Esophagus (tissue), 2 donors: ENCODE data around the gene TSPY8. TPM values are rescaled to one million over a fixed set of nuclear protein-coding genes. Genes with fewer than 3 reads are reported as not detected.
"Not testable (repeated sequence)": the region's sequence is repeated elsewhere in the genome, so short reads cannot be mapped to it uniquely, and the experiment has no call there.

Experiments
- H3K27ac ChIP-seq, 2 donors: one replicate each; pipeline ENCODE4 v1.5.1; 2013; ENCODE audit warnings: low read depth in 2 of 2, mild to moderate bottlenecking in 2 of 2, inconsistent platforms in 1 of 2, low read length in 1 of 2, moderate library complexity in 1 of 2
- H3K27me3 ChIP-seq, 2 donors: one replicate each; pipeline ENCODE4 v1.6.1; 2013; ENCODE audit warnings: low read length in 2 of 2, control low read depth in 1 of 2, mild to moderate bottlenecking in 1 of 2; ENCODE audit not compliant: insufficient read depth in 2 of 2, control insufficient read depth in 1 of 2
- H3K36me3 ChIP-seq, 2 donors: one replicate each; pipeline ENCODE4 v1.6.1; 2013; ENCODE audit warnings: low read length in 1 of 2; ENCODE audit not compliant: control insufficient read depth in 2 of 2, insufficient read depth in 2 of 2
- H3K4me1 ChIP-seq, 2 donors: one replicate each; pipeline ENCODE4 v1.6.1; 2013; ENCODE audit warnings: low read length in 1 of 2; ENCODE audit not compliant: control insufficient read depth in 2 of 2, insufficient read depth in 2 of 2
- H3K4me3 ChIP-seq, 2 donors: one replicate each; pipeline ENCODE4 v1.5.1; 2013; ENCODE audit warnings: low read length in 2 of 2, mild to moderate bottlenecking in 2 of 2, low read depth in 1 of 2, moderate library complexity in 1 of 2
- H3K9me3 ChIP-seq, 2 donors: one replicate each; pipeline ENCODE4 v1.6.1; 2013; ENCODE audit warnings: mild to moderate bottlenecking in 2 of 2, low read depth in 1 of 2, low read length in 1 of 2, moderate library complexity in 1 of 2; ENCODE audit not compliant: control insufficient read depth in 2 of 2, insufficient read depth in 1 of 2
- WGBS, 2 donors: extraction: QIAGEN DNeasy Blood & Tissue Kit; methylation state at CpG; one replicate each; pipeline ENCODE4 v1.1.7; 2013; 5-methylcytosine and 5-hydroxymethylcytosine counted together
- polyA plus RNA-seq, 2 donors: library from polyadenylated mRNA; stranded (reverse); fragments of 200-250 nt; gene quantifications; one replicate each; pipeline ENCODE4 v1.2.3, GENCODE V29; 2013
- donor health status: healthy with polysubstance abuse.
- donor health status: Bipolar disorder and iron deficiency.

The TSPY8 gene
- not detected for polyA plus RNA-seq

GRCh38 chrY:9357497-9357896 lies at the start of gene TSPY8:
TSS of gene TSPY8 (plus strand) at chrY:9357797. CDS start at chrY:9357843, 46 bp downstream.
- not testable (repeated sequence) for H3K4me1 ChIP-seq, H3K27me3 ChIP-seq, H3K36me3 ChIP-seq, H3K4me3 ChIP-seq, H3K27ac ChIP-seq, H3K9me3 ChIP-seq
- 89% methylated on average over 10 of the region's 25 CpGs; no CpG with 5 or more reads in 1 of the 2 donors for WGBS, 2 donors

- no peak overlapping the region for H3K4me3 ChIP-seq
Measured at GRCh38 chrY:9320996-9321395, 36.6 kb upstream of the TSPY8 start.

DNA sequence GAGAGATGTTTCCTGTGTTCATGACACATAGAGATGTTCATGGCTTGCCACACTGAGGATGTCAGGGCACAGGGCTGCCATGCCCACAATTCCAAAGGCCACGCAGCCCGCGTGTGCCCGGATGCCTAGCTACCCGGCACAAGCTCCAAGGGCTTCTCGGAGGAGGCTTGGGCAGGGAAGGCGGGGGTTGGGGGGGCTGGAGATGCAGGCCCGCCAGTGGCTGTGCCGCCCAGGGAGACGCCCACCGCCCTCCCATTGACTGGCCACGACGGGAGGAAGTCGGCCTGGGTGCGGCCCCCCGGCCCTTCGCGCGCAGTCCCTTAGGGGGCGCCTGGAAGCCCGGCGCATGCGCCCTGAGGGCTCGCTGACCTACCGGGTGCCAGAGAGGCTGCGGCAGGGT lies 20.4 kb upstream of the TSPY8 start, which contains the start of gene TSPY4:
TSPY4 (plus strand) TSS at position 301 of the 400 bp plus-strand sequence; CDS start at position 347, 46 bp downstream.
- 93% methylated on average over 12 of the region's 26 CpGs; no CpG with 5 or more reads in 1 of the 2 donors for WGBS, 2 donors
- H3K36me3 ChIP-seq, H3K27me3 ChIP-seq, H3K4me1 ChIP-seq, H3K27ac ChIP-seq, H3K4me3 ChIP-seq, H3K9me3 ChIP-seq: not testable (repeated sequence)

More at GRCh38 chrY:9320996-9321395, 36.6 kb upstream of the TSPY8 start:
- Histone ChIP-seq H3K27ac (no peak overlapping the region), H3K36me3 (no peaks in the 10 kb centered on the region), H3K9me3 (no peaks in the 10 kb centered on the region), H3K4me1 (no peaks in the 10 kb centered on the region), H3K27me3 (no peaks in the 10 kb centered on the region)
- WGBS, 2 donors: 64 to 67% methylated on average over 5 to 7 of the region's 7 CpGs

DNA sequence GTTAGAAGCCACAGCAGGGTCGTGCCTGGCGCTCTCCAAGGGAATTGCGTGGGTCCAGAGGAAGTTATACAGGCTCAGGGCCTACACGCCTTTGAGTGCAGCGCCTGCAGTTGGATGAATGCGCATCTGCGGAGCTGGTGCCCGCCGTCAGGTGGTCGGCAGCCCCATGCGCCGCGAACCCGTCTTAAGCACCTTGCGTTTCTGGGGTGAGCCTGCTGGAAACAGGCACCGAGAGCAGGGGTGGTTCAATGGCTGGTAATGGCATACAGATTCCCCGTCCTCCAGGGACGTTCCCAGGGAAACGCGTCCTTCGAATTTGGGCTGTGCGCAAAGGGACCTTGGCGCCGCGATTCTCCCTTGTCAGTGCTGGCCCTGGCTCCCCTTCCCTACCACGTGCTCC lies 38.9 kb downstream of the TSPY8 start:
- not testable (repeated sequence) for H3K4me3 ChIP-seq, H3K9me3 ChIP-seq, H3K27ac ChIP-seq, H3K4me1 ChIP-seq, H3K36me3 ChIP-seq, H3K27me3 ChIP-seq
- WGBS, 2 donors: 92% methylated on average over 10 to 13 of the region's 26 CpGs

DNA sequence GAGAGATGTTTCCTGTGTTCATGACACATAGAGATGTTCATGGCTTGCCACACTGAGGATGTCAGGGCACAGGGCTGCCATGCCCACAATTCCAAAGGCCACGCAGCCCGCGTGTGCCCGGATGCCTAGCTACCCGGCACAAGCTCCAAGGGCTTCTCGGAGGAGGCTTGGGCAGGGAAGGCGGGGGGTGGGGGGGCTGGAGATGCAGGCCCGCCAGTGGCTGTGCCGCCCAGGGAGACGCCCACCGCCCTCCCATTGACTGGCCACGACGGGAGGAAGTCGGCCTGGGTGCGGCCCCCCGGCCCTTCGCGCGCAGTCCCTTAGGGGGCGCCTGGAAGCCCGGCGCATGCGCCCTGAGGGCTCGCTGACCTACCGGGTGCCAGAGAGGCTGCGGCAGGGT lies 40.5 kb downstream of the TSPY8 start, which contains the start of gene TSPY3:
TSPY3 (plus strand) TSS at position 301 of the 400 bp plus-strand sequence; CDS start at position 347, 46 bp downstream.
- not testable (repeated sequence) for H3K36me3 ChIP-seq, H3K27ac ChIP-seq, H3K4me1 ChIP-seq, H3K9me3 ChIP-seq, H3K4me3 ChIP-seq, H3K27me3 ChIP-seq
- WGBS, 2 donors: no CpG with 5 or more reads among the region's 26 CpGs

Other genes with a start within 250 kb of the TSPY8 start
- gene TSPY4, start 20.3 kb upstream of the TSPY8 start, polyA plus RNA-seq: not detected
- not detected for gene TSPY3, start 40.6 kb downstream of the TSPY8 start, polyA plus RNA-seq
- not detected for gene TSPY1, start 109.2 kb downstream of the TSPY8 start, polyA plus RNA-seq
- not detected for gene TSPY9, start 129.5 kb downstream of the TSPY8 start, polyA plus RNA-seq
- gene TSPY10, start 170.1 kb downstream of the TSPY8 start, polyA plus RNA-seq: not detected